H1 (cell line): Measurements from ENCODE around the gene GALNT17. TPM values are rescaled to one million over a fixed set of nuclear protein-coding genes. Genes with fewer than 3 reads are reported as not detected.

Source experiments
- SIN3A ChIP-seq, 2 experiments: IDR thresholded peaks in 1 of 2; conservative IDR thresholded peaks in 1 of 2; 2 replicates each; pipeline ENCODE4 v1.6.1; 2011 to 2012; ENCODE audit warnings: low read length in 2 of 2, improper control_type of control experiment in 1 of 2, low read depth in 1 of 2, mild to moderate bottlenecking in 1 of 2
- SRF ChIP-seq: IDR thresholded peaks from 2 replicates; pipeline ENCODE4 v1.6.1; 2011; ENCODE audit warnings: mild to moderate bottlenecking, low read depth, low read length, moderate library complexity
- polyA plus RNA-seq, 7 experiments: library from polyadenylated mRNA; depleted of rRNA in 3 of 7; stranded (reverse) in 5 of 7; unstranded in 2 of 7; fragments of >200 nt in 5 of 7; fragments of 200-250 nt in 2 of 7; gene quantifications; 1 replicate in 5 of 7; 2 replicates in 1 of 7; 4 replicates in 1 of 7; pipeline versions ENCODE4 v1.2.1 to v1.2.3, GENCODE V29; 2011 to 2013; ENCODE audit warnings: missing spikeins in 2 of 7, mixed read lengths in 2 of 7
- total RNA-seq: library from RNA; stranded (reverse); fragmentation: NEBNext Ultra II Directional; extraction: Animal tissue kit (Norgen Biotek cat#: 25700); gene quantifications from 2 replicates; pipeline ENCODE4 v1.2.1, GENCODE V29; 2021

The GALNT17 gene
- total and polyA plus RNA-seq, 2 of the 8 experiments (the other 6 are each of a cell fraction or from before 2014, with no cell fraction given) = 37.7 to 47.0 TPM

GRCh38 chr7:71543396-71543795 lies 411.5 kb downstream of the GALNT17 start (continued):
- TF ChIP-seq SRF (no peak), SIN3A (conservative IDR thresholded peaks at IDR 0.05 in 1 of 2, IDR thresholded peaks at IDR 0.05 in 1 of 2; ENCODE audit: low read depth in 1 of 2, low read length in 2 of 2) (no peak)
